GM06990 (cell line): ENCODE data around the gene KCNQ2.

Experiments used
- DNase-seq: peaks from one replicate; pipeline ENCODE4 v3.0.0-alpha.2; 2011; ENCODE audit not compliant: insufficient read length; ENCODE audit errors: extremely low read depth
- H3K27me3 ChIP-seq: replicated peaks from 2 replicates; pipeline ENCODE4 v1.6.0; 2011; ENCODE audit warnings: low read length; ENCODE audit not compliant: control insufficient read depth, insufficient read depth
- H3K36me3 ChIP-seq: 2 replicates; pipeline ENCODE4 v1.5.1; 2011; ENCODE audit warnings: low read length; ENCODE audit not compliant: control insufficient read depth, insufficient read depth
- H3K4me3 ChIP-seq: replicated peaks from 2 replicates; pipeline ENCODE4 v1.5.1; 2011; ENCODE audit warnings: low read depth, mild to moderate bottlenecking, control low read depth, low read length
- TF ChIP-seq, protein P1 (sequence below): IDR thresholded peaks from 2 replicates; pipeline ENCODE4 v1.5.1; 2011; ENCODE audit warnings: low read length, control low read depth, mild to moderate bottlenecking, inconsistent platforms; ENCODE audit not compliant: insufficient read depth, poor library complexity, severe bottlenecking

The KCNQ2 gene

DNA sequence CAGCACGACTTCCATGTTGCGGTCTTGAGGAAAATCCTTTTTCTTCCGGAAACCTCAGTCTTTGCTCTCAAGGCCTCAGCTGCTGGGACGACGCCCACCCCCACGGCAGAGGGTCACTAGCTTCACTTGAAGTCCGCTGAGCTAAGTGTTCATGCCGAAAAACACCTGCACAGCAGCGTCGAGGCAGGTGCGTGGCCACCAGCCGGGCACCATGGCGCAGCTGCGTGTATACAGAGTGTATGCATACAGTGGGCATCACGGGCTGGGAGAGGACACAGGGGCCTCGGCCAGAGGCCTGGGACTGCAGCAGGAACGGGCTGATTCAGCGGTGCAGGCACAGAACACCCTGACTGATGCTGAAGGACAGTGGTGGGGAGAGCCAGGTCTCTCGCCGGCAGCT is 20.1 kb downstream of the KCNQ2 start:
- Histone ChIP-seq H3K36me3 (no peaks in the 10 kb centered on the region), H3K4me3 (no peak overlapping the region), H3K27me3 (no peaks in the 10 kb centered on the region; the same call in 1 of the 2 replicates)
- TF ChIP-seq, protein P1, sequence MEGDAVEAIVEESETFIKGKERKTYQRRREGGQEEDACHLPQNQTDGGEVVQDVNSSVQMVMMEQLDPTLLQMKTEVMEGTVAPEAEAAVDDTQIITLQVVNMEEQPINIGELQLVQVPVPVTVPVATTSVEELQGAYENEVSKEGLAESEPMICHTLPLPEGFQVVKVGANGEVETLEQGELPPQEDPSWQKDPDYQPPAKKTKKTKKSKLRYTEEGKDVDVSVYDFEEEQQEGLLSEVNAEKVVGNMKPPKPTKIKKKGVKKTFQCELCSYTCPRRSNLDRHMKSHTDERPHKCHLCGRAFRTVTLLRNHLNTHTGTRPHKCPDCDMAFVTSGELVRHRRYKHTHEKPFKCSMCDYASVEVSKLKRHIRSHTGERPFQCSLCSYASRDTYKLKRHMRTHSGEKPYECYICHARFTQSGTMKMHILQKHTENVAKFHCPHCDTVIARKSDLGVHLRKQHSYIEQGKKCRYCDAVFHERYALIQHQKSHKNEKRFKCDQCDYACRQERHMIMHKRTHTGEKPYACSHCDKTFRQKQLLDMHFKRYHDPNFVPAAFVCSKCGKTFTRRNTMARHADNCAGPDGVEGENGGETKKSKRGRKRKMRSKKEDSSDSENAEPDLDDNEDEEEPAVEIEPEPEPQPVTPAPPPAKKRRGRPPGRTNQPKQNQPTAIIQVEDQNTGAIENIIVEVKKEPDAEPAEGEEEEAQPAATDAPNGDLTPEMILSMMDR = no peak
- DNase-seq = no peak

- H3K27me3 ChIP-seq = no peaks in the 10 kb centered on the region; the same call in 1 of the 2 replicates
Observed at GRCh38 chr20:63451821-63452220, 20.6 kb downstream of the KCNQ2 start.

DNA sequence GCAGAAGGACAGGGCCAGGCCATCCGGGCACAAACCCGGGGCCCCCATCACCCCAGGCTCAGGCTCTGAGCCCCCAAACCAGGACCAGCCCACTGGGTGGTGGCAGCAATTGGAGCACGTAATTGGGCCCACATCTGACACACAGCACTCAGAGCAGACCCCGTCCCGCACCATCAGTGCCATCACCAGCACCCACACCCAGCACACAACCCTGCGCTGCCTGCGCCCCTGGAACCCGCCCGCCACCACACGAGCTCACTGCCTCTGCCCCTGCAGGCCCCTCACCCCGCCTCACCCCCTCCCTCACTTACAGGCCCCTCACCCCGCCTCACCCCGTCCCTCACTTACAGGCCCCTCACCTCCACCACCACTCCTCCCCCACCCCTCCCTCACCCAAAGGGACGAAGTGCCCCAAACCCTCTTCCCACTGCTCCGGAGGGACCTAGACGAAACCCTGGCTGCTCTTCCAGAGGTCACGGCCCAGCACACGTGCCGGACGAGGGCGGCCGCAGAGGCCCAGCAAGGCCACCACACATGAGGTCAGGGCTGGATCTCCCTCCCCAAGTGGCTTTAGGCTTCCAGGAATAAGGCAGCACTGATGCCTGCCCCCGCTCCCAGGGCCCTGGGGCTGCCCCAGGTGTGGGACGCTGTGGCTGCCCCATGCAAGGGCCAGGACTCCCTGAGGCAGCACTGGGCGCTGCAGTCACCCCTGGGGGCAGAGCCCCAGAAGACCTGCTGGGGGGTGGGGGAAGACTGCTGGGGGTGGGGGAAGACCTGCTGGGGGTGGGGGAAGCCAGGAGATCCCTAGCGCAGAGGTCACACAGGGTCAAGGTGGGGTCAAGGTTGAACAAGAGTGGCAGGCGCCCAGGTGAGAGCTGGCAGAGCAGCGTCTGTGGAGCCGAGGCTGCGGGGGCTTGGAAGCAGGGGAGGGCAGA is 22.4 kb downstream of the KCNQ2 start:
- DNase-seq = no peak
- Histone ChIP-seq H3K4me3 (no peak overlapping the region), H3K36me3 (no peaks in the 10 kb centered on the region), H3K27me3 (no peaks in the 10 kb centered on the region; the same call in 1 of the 2 replicates)
- TF ChIP-seq, protein P1 = no peak

More at GRCh38 chr20:63451821-63452220, 20.6 kb downstream of the KCNQ2 start:
- Histone ChIP-seq H3K36me3 (no peaks in the 10 kb centered on the region), H3K4me3 (no peak overlapping the region)
- TF ChIP-seq, protein P1 = no peak
- no peak for DNase-seq

GRCh38 chr20:63449025-63449424 is 23.4 kb downstream of the KCNQ2 start:
- DNase-seq = no peak
- Histone ChIP-seq H3K27me3 (no peaks in the 10 kb centered on the region; the same call in 1 of the 2 replicates), H3K36me3 (no peaks in the 10 kb centered on the region), H3K4me3 (no peak overlapping the region)
- TF ChIP-seq, protein P1 = no peak

- TF ChIP-seq, protein P1 = no peak
- H3K4me3 ChIP-seq = no peak overlapping the region
- DNase-seq = no peak
- no peaks in the 10 kb centered on the region for H3K36me3 ChIP-seq
- no peaks in the 10 kb centered on the region; the same call in 1 of the 2 replicates for H3K27me3 ChIP-seq
Observed at GRCh38 chr20:63448031-63448430, 24.4 kb downstream of the KCNQ2 start.

DNA sequence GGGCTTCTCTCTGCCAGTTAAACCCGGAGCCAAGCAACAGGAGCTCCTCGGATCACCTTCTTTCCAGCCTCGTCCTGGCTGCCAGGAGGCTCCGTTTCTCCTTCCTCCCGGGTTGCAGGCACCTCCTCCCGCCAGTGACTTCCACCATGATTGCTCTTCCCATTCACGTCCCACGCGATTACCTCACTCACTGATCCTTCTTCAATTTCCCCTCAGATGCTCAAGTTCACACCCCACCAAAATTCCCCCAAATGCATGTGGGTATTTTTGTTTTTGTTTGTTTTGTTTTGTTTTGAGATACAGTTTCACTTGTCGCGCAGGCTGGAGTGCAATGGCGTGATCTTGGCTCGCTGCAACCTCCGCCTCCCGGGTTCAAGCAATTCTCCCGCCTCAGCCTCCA is 25.1 kb downstream of the KCNQ2 start:
- Histone ChIP-seq H3K27me3 (no peaks in the 10 kb centered on the region), H3K36me3 (no peaks in the 10 kb centered on the region), H3K4me3 (no peak overlapping the region)
- no peak for DNase-seq
- TF ChIP-seq, protein P1 = no peak
